Common myeloid progenitor, CD34-positive (primary cell): ENCODE results near the gene C10orf71.

ENCODE experiments used
- CTCF ChIA-PET: fragments of 350-600 bp; sonication (Branson Sonifier 250); formaldehyde crosslinking; loops from one replicate; lab custom pipeline; 2021; ENCODE audit warnings: antibody characterized with exemption; lab: Charles Lee
- POLR2A ChIA-PET: fragments of 350-600 bp; sonication (Branson Sonifier 250); formaldehyde crosslinking; loops from one replicate; lab custom pipeline; 2021; ENCODE audit warnings: antibody characterized with exemption; lab: Charles Lee
- DNase-seq, 3 donors: peaks; one replicate each; pipeline versions ENCODE4 v3.0.0 to v3.0.0-alpha.2; 2013
- H3K27ac ChIP-seq, 2 experiments: 1 replicate in 1 of 2; 2 replicates in 1 of 2; pipeline ENCODE4 v1.7.0; 2013; ENCODE audit warnings: inconsistent platforms in 2 of 2, low read length in 2 of 2, mild to moderate bottlenecking in 2 of 2, low read depth in 1 of 2, moderate library complexity in 1 of 2; ENCODE audit not compliant: severe bottlenecking in 2 of 2, insufficient read depth in 1 of 2, poor library complexity in 1 of 2
- H3K27me3 ChIP-seq, 5 experiments: replicated peaks in 2 of 5; 1 replicate in 3 of 5; 2 replicates in 2 of 5; pipeline versions ENCODE4 v1.6.1 to v1.7.0; 2013; ENCODE audit warnings: low read length in 4 of 5, mild to moderate bottlenecking in 2 of 5, moderate library complexity in 2 of 5, inconsistent platforms in 1 of 5; ENCODE audit not compliant: insufficient read depth in 5 of 5, control insufficient read depth in 4 of 5
- H3K36me3 ChIP-seq, 4 experiments: 1 replicate in 2 of 4; 2 replicates in 2 of 4; pipeline versions ENCODE4 v1.6.1 to v1.7.0; 2013; ENCODE audit warnings: low read length in 3 of 4, control low read depth in 1 of 4, mild to moderate bottlenecking in 1 of 4; ENCODE audit not compliant: control insufficient read depth in 4 of 4, insufficient read depth in 4 of 4
- H3K4me1 ChIP-seq, 4 experiments: 1 replicate in 3 of 4; 2 replicates in 1 of 4; pipeline versions ENCODE4 v1.6.1 to v1.7.1; 2013; ENCODE audit warnings: low read length in 3 of 4, mild to moderate bottlenecking in 3 of 4, control low read depth in 1 of 4, inconsistent platforms in 1 of 4, moderate library complexity in 1 of 4; ENCODE audit not compliant: control insufficient read depth in 4 of 4, insufficient read depth in 4 of 4; ENCODE audit errors: control extremely low read depth in 1 of 4
- H3K4me3 ChIP-seq, 7 experiments: 1 replicate in 4 of 7; 2 replicates in 3 of 7; pipeline versions ENCODE4 v1.5.1 to v1.7.0; 2013; ENCODE audit warnings: mild to moderate bottlenecking in 7 of 7, low read length in 6 of 7, moderate library complexity in 6 of 7, inconsistent platforms in 2 of 7, low read depth in 2 of 7, control low read depth in 1 of 7; ENCODE audit not compliant: insufficient read depth in 4 of 7, control insufficient read depth in 1 of 7; ENCODE audit errors: extremely low read depth in 1 of 7
- H3K9me3 ChIP-seq, 5 experiments: 1 replicate in 4 of 5; 2 replicates in 1 of 5; pipeline versions ENCODE4 v1.6.1 to v1.7.1; 2013; ENCODE audit warnings: low read length in 4 of 5, mild to moderate bottlenecking in 2 of 5, inconsistent platforms in 1 of 5, low read depth in 1 of 5, moderate library complexity in 1 of 5; ENCODE audit not compliant: control insufficient read depth in 4 of 5, insufficient read depth in 2 of 5; ENCODE audit errors: control extremely low read depth in 1 of 5
- WGBS: methylation state at CpG from one replicate; pipeline ENCODE4 v1.1.5; 2013; ENCODE audit not compliant: insufficient coverage; 5-methylcytosine and 5-hydroxymethylcytosine counted together

C10orf71 gene

GRCh38 chr10:49282879-49283341, 16.1 kb upstream of the C10orf71 start:
- POLR2A ChIA-PET, result no interaction called here
- peaks cover 0 to 35% (median 11%) of the 10 kb centered on the region in 4 experiments for H3K4me1 ChIP-seq
- no peaks in the 10 kb centered on the region for H3K9me3 ChIP-seq
- WGBS, result 93% methylated on average over 11 of the region's 12 CpGs
- no peak overlapping the region for H3K27ac ChIP-seq
- H3K27me3 ChIP-seq, result no peaks in the 10 kb centered on the region
- H3K36me3 ChIP-seq, result no peaks in the 10 kb centered on the region
- no peak overlapping the region for H3K4me3 ChIP-seq
- no peak for DNase-seq
- CTCF ChIA-PET, result interaction anchor here (1.3 to 2.0 kb wide), 2 partner anchors 7 to 10 kb away, joined by 4 to 9 read pairs; no protein-coding TSS in a partner anchor

- H3K36me3 ChIP-seq, result no peaks in the 10 kb centered on the region
- WGBS, result 98% methylated on average over 4 of the region's 6 CpGs
- POLR2A ChIA-PET, result no interaction called here
- no peaks in the 10 kb centered on the region for H3K27me3 ChIP-seq
- CTCF ChIA-PET, result interaction anchor here (1.0 to 1.5 kb wide), 5 partner anchors 8 to 18 kb away, joined by 3 to 4 read pairs (median 3); no protein-coding TSS in a partner anchor
- H3K4me1 ChIP-seq, result peaks cover 0 to 29% (median 9%) of the 10 kb centered on the region in 4 experiments
- no peak for DNase-seq
- no peaks in the 10 kb centered on the region for H3K9me3 ChIP-seq
- H3K4me3 ChIP-seq, result no peak overlapping the region
- no peak overlapping the region for H3K27ac ChIP-seq
Observed at GRCh38 chr10:49283491-49283890, 15.5 kb upstream of the C10orf71 start.

GRCh38 chr10:49284356-49284755, 14.6 kb upstream of the C10orf71 start:
- POLR2A ChIA-PET, result no interaction called here
- CTCF ChIA-PET, result interaction anchor here (0.7 to 1.5 kb wide), 6 partner anchors 9 to 19 kb away, joined by 3 to 5 read pairs (median 3); no protein-coding TSS in a partner anchor
- 96% methylated on average over 5 of the region's 5 CpGs for WGBS
- Histone ChIP-seq H3K36me3 (no peaks in the 10 kb centered on the region), H3K4me1 (peaks cover 0 to 21% (median 6%) of the 10 kb centered on the region in 4 experiments), H3K27me3 (no peaks in the 10 kb centered on the region), H3K27ac (no peak overlapping the region), H3K9me3 (no peaks in the 10 kb centered on the region), H3K4me3 (no peak overlapping the region)
- no peak for DNase-seq

GRCh38 chr10:49285232-49285631, 13.7 kb upstream of the C10orf71 start:
- no peaks in the 10 kb centered on the region for H3K27me3 ChIP-seq
- H3K4me1 ChIP-seq, result peaks cover 0 to 12% (median 0%) of the 10 kb centered on the region in 4 experiments
- H3K9me3 ChIP-seq, result no peaks in the 10 kb centered on the region
- ChIA-PET POLR2A (no interaction called here), CTCF (no interaction called here)
- H3K27ac ChIP-seq, result no peak overlapping the region
- DNase-seq, result peak in 2 of 3 donors; percentile 28 to 35
- no peak overlapping the region for H3K4me3 ChIP-seq
- H3K36me3 ChIP-seq, result no peaks in the 10 kb centered on the region
- 33% methylated on average over 1 of the region's 3 CpGs for WGBS

GRCh38 chr10:49286686-49287085, 12.3 kb upstream of the C10orf71 start:
- ChIA-PET CTCF (interaction anchor here (1.2 kb wide), 1 partner anchor 9 kb away, joined by 4 read pairs; no protein-coding TSS in a partner anchor), POLR2A (interaction anchor here (1.2 kb wide), 1 partner anchor 13 kb away, joined by 3 read pairs; no protein-coding TSS in a partner anchor)
- H3K9me3 ChIP-seq, result no peaks in the 10 kb centered on the region
- H3K27me3 ChIP-seq, result no peaks in the 10 kb centered on the region
- H3K4me1 ChIP-seq, result peaks cover 0 to 8% (median 0%) of the 10 kb centered on the region in 4 experiments
- no peaks in the 10 kb centered on the region for H3K36me3 ChIP-seq
- no peak for DNase-seq
- 63% methylated on average over 4 of the region's 4 CpGs for WGBS
- no peak overlapping the region for H3K27ac ChIP-seq
- H3K4me3 ChIP-seq, result no peak overlapping the region

GRCh38 chr10:49287689-49288340, 11.2 kb upstream of the C10orf71 start:
- Histone ChIP-seq H3K4me1 (peaks cover 0 to 8% (median 0%) of the 10 kb centered on the region in 4 experiments), H3K27ac (no peak overlapping the region), H3K4me3 (no peak overlapping the region), H3K9me3 (no peaks in the 10 kb centered on the region), H3K27me3 (no peaks in the 10 kb centered on the region), H3K36me3 (no peaks in the 10 kb centered on the region)
- DNase-seq, result no peak
- POLR2A ChIA-PET, result no interaction called here
- 98% methylated on average over 6 of the region's 9 CpGs for WGBS
- CTCF ChIA-PET, result interaction anchor here (1.3 kb wide), 1 partner anchor 9 kb away, joined by 3 read pairs; no protein-coding TSS in a partner anchor
